ENCODE results near the gene GNG14. TPM values are rescaled to one million over a fixed set of nuclear protein-coding genes. Genes with fewer than 3 reads are reported as not detected.
"Not testable (repeated sequence)": the region's sequence is repeated elsewhere in the genome, so short reads cannot be mapped to it uniquely, and the experiment has no call there.

The GNG14 gene
- total RNA-seq, 2 experiments from 2014 or later, result not detected

DNA sequence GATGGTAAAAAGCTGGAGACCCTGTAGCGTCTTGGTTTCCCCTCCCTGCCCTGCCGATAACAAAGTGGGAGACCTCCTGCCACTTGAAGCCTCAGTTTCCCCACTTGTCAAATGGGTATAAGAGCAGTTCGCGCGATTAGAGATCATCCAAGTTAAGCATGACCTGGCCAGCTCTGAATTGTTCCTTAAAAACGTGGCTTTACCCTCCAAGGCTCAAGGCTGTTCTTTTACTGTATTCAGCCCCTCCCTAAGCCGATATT, 35.5 kb downstream of the GNG14 start:
- intact Hi-C loops (cut with micrococcal nuclease), result loop anchor here (2.0 kb wide), 1 partner anchor 13 kb away; the partner anchor contains the start of gene GET3
- peaks cover 29% of the 10 kb centered on the region for H3K4me1 Mint-ChIP-seq (ENCODE audit: low read depth)
- H3K27me3 Mint-ChIP-seq, result no peaks in the 10 kb centered on the region
- TF ChIP-seq, protein P1, sequence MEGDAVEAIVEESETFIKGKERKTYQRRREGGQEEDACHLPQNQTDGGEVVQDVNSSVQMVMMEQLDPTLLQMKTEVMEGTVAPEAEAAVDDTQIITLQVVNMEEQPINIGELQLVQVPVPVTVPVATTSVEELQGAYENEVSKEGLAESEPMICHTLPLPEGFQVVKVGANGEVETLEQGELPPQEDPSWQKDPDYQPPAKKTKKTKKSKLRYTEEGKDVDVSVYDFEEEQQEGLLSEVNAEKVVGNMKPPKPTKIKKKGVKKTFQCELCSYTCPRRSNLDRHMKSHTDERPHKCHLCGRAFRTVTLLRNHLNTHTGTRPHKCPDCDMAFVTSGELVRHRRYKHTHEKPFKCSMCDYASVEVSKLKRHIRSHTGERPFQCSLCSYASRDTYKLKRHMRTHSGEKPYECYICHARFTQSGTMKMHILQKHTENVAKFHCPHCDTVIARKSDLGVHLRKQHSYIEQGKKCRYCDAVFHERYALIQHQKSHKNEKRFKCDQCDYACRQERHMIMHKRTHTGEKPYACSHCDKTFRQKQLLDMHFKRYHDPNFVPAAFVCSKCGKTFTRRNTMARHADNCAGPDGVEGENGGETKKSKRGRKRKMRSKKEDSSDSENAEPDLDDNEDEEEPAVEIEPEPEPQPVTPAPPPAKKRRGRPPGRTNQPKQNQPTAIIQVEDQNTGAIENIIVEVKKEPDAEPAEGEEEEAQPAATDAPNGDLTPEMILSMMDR (IDR thresholded peaks at IDR 0.05), result no peak
- ChIA-PET CTCF (interaction anchor here (1.0 to 5.5 kb wide), 10 partner anchors 8 to 124 kb away, joined by 3 to 32 read pairs (median 8); partner anchors contain the start of gene TRIR), POLR2A (interaction anchor here (0.8 to 9.0 kb wide), 15 partner anchors 9 to 214 kb away, joined by 3 to 160 read pairs (median 6); partner anchors contain the start of genes DHPS, FBXW9, GET3 and JUNB)
- ATAC-seq, result no peak
- no peak for DNase-seq
- peak overlapping the region; percentile 91 for H3K27ac Mint-ChIP-seq
- H3K4me3 Mint-ChIP-seq, result peak overlapping the region; percentile 96
- no peaks in the 10 kb centered on the region for H3K9me3 Mint-ChIP-seq
- peaks cover 48% of the 10 kb centered on the region for H3K36me3 Mint-ChIP-seq (ENCODE audit: low read depth)

DNA sequence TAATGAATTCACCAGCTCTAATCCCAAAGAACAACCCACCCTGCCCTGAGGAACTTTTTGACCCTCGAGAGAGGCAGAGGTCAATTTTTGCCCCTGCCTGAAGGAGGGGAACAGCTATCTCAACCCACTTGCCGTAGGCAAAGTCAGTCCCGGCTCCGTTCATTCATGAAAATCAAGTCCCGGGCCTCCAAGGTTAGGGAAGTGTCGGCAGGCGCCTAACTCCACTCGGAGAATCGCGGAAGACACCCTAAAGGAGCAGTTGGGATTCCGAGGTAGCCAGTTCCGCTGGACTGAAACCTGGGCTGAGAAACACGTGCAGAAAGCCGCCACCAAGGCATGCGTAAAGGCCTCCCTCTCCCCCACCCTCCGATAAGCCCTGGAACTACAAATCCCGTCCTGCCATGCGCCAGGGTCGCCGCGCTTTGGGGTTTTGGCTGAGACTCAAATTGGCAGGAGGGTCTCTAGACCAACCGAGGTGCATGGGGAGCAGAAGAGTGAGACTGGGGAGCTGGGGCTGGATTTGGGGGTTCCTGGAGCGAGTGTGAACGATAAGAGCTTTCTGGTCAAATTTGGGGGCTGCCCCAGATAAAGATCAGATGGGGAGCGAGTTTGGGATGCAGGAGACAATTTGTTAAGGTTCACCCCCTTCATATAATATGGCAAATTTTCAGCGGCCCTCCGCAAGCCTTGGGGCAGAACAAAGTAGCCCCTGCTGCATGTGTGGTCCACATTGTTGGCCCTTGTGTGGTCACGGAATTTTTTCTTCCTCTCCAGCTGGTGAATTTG, 36.0 kb downstream of the GNG14 start, which contains the start of gene TNPO2:
Gene TNPO2 (minus strand): TSS at position 292 of the 786 bp plus-strand sequence. CDS start 2,955 bp downstream, outside the sequence.
- no peaks in the 10 kb centered on the region for H3K27me3 Mint-ChIP-seq

DNA sequence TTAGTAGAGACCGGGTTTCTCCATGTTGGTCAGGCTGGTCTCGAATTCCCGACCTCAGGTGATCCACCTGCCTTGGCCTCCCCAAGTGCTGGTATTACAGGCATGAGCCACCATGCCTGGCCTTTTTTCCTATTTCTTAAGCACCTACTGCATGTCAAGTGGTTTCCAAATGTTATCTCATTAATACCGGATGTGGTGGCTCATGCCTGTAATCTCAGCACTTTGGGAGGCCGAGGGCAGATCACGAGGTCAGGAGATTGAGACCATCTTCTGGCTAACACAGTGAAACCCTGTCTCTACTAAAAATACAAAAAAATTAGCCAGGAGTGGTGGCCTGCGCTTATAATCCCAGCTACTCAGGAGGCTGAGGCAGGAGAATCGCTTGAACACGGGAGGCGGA, 37.8 kb downstream of the GNG14 start:
- H3K27me3 Mint-ChIP-seq; CTCF ChIA-PET; intact Hi-C loops (cut with micrococcal nuclease); H3K4me3 Mint-ChIP-seq; ATAC-seq; H3K9me3 Mint-ChIP-seq; DNase-seq; H3K27ac Mint-ChIP-seq: not testable (repeated sequence)
- H3K36me3 Mint-ChIP-seq (ENCODE audit: low read depth), result peaks cover 43% of the 10 kb centered on the region
- peaks cover 22% of the 10 kb centered on the region for H3K4me1 Mint-ChIP-seq (ENCODE audit: low read depth)
- POLR2A ChIA-PET, result interaction anchor here (9.0 kb wide), 1 partner anchor 8 kb away, joined by 160 read pairs; the partner anchor contains the start of genes GET3 and TRIR

More for the DNA sequence above, 36.0 kb downstream of the GNG14 start, which contains the start of gene TNPO2:
- H3K9me3 Mint-ChIP-seq, result no peaks in the 10 kb centered on the region
- DNase-seq, result peak; percentile 87
- peaks cover 24% of the 10 kb centered on the region for H3K4me1 Mint-ChIP-seq (ENCODE audit: low read depth)
- ChIA-PET CTCF (interaction anchor here (1.2 to 5.5 kb wide), 11 partner anchors 7 to 124 kb away, joined by 4 to 32 read pairs (median 6); partner anchors contain the start of gene TRIR), POLR2A (interaction anchor here (0.8 to 9.0 kb wide), 15 partner anchors 10 to 214 kb away, joined by 3 to 160 read pairs (median 4); partner anchors contain the start of genes DHPS, FBXW9, GET3 and JUNB)
- peak; percentile 55 for ATAC-seq
- TF ChIP-seq, protein P1 (IDR thresholded peaks at IDR 0.05), result no peak
- peak within 1 kb of the TSS; percentile 96 for H3K4me3 Mint-ChIP-seq
- intact Hi-C loops (cut with micrococcal nuclease), result loop anchor here (2.0 kb wide), 1 partner anchor 13 kb away; the partner anchor contains the start of gene GET3
- H3K36me3 Mint-ChIP-seq (ENCODE audit: low read depth), result peaks cover 44% of the 10 kb centered on the region
- peak within 1 kb of the TSS; percentile 91 for H3K27ac Mint-ChIP-seq

DNA sequence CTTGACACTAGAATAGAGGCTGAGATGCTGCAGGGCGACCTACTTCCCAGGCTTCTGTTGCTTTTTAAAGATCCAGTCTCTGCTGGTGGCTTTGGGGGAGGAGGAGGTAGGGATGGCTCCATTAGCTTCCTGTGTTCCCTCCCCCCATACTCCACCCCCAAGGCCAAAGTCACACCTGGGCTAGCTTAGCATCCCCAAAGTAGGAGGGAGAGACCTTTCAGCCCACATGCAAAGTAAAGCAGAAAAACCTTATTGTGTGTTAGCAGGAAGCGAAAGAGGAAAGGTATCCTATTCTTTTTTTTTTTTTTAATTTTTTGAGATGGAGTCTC, 39.2 kb downstream of the GNG14 start:
- POLR2A ChIA-PET, result interaction anchor here (9.0 kb wide), 1 partner anchor 7 kb away, joined by 160 read pairs; the partner anchor contains the start of genes GET3 and TRIR
- CTCF ChIA-PET, result interaction anchor here (1.2 to 1.7 kb wide), 2 partner anchors 10 to 31 kb away, joined by 3 to 4 read pairs; no protein-coding TSS in a partner anchor
- ATAC-seq, result no peak

DNA sequence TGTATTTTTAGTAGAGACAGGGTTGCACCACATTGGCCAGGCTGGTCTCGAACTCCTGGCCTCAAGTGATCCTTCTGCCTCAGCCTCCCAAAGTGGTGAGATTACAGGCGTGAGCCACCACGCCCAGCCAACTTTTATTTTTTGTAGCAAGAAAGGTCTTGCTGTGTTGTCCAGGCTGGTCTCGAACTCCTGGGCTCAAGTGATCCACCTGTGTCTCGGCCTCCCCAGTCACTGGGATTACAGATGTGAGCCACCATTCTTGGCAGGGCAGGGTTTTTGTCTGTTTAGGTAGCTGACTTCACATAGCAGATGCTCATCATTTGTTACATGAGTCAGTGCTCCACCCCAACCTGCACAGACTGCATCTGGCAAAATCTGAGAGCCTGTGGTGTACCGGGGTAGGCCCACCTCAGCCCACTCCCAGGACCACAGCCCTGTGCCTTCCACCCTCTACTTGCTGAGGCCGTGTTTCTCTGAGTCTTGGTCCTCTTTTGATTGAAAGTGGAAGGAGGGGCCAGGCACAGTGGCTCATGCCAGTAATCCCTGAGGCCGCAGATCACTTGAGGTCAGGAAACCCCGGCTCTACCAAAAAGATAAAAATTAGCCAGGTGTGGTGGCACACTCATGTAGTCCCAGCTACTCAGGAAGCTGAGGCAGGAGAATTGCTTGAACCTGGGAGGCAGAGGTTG, 40.1 kb downstream of the GNG14 start:
- intact Hi-C loops (cut with micrococcal nuclease), result no loop called here
- DNase-seq (no peak), ATAC-seq (no peak)
- ChIA-PET POLR2A (interaction anchor here (2.0 kb wide), 1 partner anchor 64 kb away, joined by 6 read pairs; the partner anchor contains the start of gene JUNB), CTCF (interaction anchor here (1.6 to 1.7 kb wide), 2 partner anchors 11 to 68 kb away, joined by 3 to 4 read pairs; no protein-coding TSS in a partner anchor)
- H3K27ac Mint-ChIP-seq, result no peak overlapping the region
- H3K9me3 Mint-ChIP-seq, result no peaks in the 10 kb centered on the region
- H3K27me3 Mint-ChIP-seq, result no peaks in the 10 kb centered on the region
- TF ChIP-seq, protein P1 (IDR thresholded peaks at IDR 0.05), result no peak
- no peak overlapping the region for H3K4me3 Mint-ChIP-seq
- peaks cover 24% of the 10 kb centered on the region for H3K4me1 Mint-ChIP-seq (ENCODE audit: low read depth)
- peaks cover 36% of the 10 kb centered on the region for H3K36me3 Mint-ChIP-seq (ENCODE audit: low read depth)

More for the DNA sequence above, 39.2 kb downstream of the GNG14 start:
- Mint-ChIP-seq H3K4me1 (ENCODE audit: low read depth) (peaks cover 17% of the 10 kb centered on the region), H3K4me3 (no peak overlapping the region), H3K27me3 (no peaks in the 10 kb centered on the region), H3K9me3 (no peaks in the 10 kb centered on the region), H3K36me3 (ENCODE audit: low read depth) (peaks cover 35% of the 10 kb centered on the region), H3K27ac (no peak overlapping the region)
- TF ChIP-seq, protein P1 (IDR thresholded peaks at IDR 0.05), result no peak
- intact Hi-C loops (cut with micrococcal nuclease), result no loop called here
- DNase-seq, result no peak
